ENCODE results near the gene DCAF11. TPM values are rescaled to one million over a fixed set of nuclear protein-coding genes. Genes with fewer than 3 reads are reported as not detected.

DCAF11 gene
- total RNA-seq, 2 donors from 2014 or later = 54.1 to 69.8 TPM

DNA sequence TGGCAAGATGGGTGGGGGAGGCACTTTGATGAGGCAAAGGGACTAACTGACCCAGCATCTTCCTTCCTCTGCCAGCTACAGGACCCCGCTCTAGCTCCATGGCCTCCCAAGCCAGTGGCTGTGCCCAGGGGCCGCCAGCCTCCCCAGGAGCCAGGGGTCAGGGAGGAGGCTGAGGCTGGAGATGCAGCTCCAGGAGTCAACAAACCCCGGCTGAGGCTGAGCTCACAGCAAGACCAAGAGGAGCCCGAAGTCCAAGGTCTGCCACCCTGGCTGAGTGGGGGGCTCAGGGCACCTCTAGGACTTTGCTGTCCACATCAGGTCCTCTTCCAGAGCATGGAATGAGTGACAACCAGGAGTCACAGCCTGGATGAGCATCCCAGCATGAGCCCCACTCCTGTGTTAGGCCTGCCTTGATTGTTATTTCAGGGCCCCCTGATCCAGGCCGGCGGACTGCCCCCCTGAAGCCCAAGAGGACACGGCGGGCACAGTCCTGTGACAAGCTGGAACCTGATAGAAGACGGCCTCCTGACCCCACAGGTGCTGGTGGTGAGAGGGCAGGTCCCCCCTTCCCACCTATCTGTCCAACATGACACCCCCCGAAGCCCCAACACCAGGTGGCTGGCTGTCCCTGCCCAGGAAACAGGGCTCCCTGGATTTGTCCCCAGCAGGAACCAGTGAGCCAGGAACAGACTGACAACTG, 45.7 kb upstream of the DCAF11 start:
- H3K9me3 ChIP-seq = no peaks in the 10 kb centered on the region
- DNase-seq (ENCODE audit: low spot score) = no peak
- no peak overlapping the region for H3K27ac ChIP-seq
- H3K36me3 ChIP-seq = no peaks in the 10 kb centered on the region
- TF ChIP-seq, protein P1, sequence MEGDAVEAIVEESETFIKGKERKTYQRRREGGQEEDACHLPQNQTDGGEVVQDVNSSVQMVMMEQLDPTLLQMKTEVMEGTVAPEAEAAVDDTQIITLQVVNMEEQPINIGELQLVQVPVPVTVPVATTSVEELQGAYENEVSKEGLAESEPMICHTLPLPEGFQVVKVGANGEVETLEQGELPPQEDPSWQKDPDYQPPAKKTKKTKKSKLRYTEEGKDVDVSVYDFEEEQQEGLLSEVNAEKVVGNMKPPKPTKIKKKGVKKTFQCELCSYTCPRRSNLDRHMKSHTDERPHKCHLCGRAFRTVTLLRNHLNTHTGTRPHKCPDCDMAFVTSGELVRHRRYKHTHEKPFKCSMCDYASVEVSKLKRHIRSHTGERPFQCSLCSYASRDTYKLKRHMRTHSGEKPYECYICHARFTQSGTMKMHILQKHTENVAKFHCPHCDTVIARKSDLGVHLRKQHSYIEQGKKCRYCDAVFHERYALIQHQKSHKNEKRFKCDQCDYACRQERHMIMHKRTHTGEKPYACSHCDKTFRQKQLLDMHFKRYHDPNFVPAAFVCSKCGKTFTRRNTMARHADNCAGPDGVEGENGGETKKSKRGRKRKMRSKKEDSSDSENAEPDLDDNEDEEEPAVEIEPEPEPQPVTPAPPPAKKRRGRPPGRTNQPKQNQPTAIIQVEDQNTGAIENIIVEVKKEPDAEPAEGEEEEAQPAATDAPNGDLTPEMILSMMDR (IDR thresholded peaks at IDR 0.05) = no peak
- H3K27me3 ChIP-seq = no peaks in the 10 kb centered on the region
- peaks cover 0 to 11% of the 10 kb centered on the region in 2 donors for H3K4me1 ChIP-seq
- H3K4me3 ChIP-seq = no peak overlapping the region

DNA sequence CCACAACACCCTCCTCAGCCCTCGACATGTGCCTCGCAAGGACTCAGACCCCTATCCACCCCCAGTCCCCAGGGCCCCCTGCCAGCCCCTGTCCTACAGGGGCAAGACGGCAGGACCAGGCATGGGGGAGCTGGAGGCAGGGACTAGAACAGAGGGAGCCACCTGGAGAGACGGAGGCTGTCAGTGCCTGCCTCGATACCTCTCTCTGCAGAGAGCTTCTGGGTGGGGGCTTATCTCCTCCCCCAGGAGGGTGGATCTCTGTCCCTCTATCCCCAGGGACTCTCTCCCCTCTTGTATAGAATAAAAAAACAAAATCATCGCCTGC, 45.2 kb upstream of the DCAF11 start:
- Histone ChIP-seq H3K27me3 (no peaks in the 10 kb centered on the region), H3K27ac (no peak overlapping the region), H3K9me3 (no peaks in the 10 kb centered on the region), H3K4me1 (peaks cover 0 to 11% of the 10 kb centered on the region in 2 donors), H3K36me3 (no peaks in the 10 kb centered on the region), H3K4me3 (no peak overlapping the region)
- no peak for DNase-seq (ENCODE audit: low spot score)
- TF ChIP-seq, protein P1 (IDR thresholded peaks at IDR 0.05) = no peak

DNA sequence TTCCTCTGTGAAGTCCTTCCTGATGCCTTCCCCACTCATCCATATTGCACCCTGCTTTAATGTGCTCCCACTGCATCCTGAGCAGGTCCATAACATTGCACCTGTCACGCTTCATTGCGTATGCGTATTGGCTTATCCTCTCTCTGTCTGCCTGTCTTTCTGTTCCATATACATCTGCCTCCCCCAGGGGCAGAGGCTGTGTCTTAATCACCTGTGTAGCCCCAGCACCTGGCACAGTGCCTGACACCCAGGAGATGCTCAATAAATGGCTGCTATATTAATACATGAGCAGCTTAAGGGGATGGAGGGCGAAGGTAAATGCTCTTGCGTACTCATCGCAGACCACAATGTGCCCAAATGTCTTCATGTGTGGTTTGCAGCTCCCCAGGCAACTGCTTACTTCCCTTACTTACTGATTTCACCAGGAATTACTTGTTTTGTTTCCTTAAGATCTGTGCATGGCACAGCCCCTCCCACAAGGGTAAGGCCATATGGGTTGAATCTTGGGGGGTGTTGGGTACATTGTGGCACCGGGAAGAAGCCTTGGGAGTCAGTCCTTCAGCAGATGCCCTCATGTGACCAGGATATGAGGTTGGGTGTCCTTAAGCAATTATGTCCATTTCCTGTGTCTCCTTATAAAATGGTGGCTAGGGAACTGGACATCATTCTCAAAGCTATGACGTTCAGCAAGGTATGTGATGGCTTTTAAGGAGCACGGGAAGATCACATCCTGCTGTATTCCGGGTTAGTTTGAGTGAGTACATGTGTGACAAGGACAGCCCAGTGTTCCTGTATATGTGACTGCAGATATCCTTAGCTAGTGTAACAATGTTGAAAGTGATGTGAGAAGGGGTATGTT, 44.1 kb upstream of the DCAF11 start:
- Histone ChIP-seq H3K27me3 (no peaks in the 10 kb centered on the region), H3K27ac (no peak overlapping the region), H3K4me3 (no peak overlapping the region), H3K36me3 (no peaks in the 10 kb centered on the region), H3K9me3 (no peaks in the 10 kb centered on the region), H3K4me1 (peaks cover 0 to 11% of the 10 kb centered on the region in 2 donors)
- no peak for DNase-seq (ENCODE audit: low spot score)
- TF ChIP-seq, protein P1 (IDR thresholded peaks at IDR 0.05) = no peak

DNA sequence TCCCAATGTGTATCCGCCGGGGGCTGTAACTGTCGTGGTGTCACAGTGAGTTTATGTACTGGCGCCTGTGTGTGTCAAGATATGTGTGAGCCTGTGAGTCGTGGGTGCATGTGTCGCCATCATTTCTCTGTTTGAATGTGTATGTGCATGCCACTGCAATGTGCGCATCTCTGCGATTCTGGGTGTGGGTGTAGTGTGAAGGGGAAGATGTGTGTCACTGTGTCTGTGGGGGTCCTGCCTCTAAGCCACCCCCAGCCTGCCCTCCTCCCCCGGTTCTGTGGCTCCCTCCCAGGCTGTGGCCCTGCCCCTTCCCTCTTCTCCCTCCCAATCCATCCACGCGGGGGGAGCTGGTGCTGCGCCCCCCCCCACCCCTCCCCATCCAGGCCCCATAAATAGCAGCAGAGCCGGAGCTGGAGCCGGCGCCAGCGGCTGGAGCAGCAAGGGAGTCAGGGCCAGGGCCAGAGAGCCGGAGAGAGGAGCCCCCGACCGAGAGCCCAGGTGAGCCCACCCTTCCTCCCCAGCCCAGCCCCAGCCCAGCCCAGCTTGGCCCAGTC, 43.4 kb upstream of the DCAF11 start, which contains the start of gene CPNE6:
Gene CPNE6 (plus strand): TSS at position 419 of the 554 bp plus-strand sequence. CDS start 1,375 bp downstream, outside the sequence.
- Histone ChIP-seq H3K4me3 (no peak within 1 kb of the TSS), H3K36me3 (no peaks in the 10 kb centered on the region), H3K27me3 (no peaks in the 10 kb centered on the region), H3K27ac (no peak within 1 kb of the TSS), H3K4me1 (peaks cover 0 to 11% of the 10 kb centered on the region in 2 donors), H3K9me3 (no peaks in the 10 kb centered on the region)
- no peak for DNase-seq (ENCODE audit: low spot score)
- TF ChIP-seq, protein P1 (IDR thresholded peaks at IDR 0.05) = no peak

DNA sequence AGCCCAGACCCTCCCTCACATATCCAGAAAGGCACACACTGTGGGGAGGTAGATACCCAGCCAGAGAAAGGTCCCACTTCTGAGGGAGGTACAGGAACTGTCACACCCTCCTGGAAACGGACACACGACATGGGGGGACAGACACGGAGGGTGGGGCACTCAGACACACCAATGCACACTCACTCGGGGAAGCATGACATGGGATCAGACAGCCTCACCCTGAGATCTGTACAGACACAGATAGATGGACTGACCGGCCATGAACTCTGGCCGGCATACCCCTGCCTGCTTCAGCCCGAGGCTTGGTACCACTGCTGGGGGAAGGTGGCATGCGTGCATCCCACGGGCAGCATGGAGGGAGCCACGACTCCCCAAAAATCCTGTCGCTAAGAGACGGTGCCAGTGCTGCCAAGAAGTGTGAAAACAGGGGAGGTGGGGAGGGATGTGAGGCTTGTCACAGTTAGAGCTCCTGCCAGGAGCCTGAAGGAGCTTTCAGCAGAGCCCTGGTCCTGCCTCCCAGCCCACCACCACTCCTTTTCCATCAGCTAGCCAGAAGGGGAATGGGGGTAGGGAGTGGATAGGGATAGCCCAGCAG, 42.6 kb upstream of the DCAF11 start:
- Histone ChIP-seq H3K27me3 (no peaks in the 10 kb centered on the region), H3K4me1 (peaks cover 0 to 11% of the 10 kb centered on the region in 2 donors), H3K4me3 (no peak overlapping the region), H3K36me3 (no peaks in the 10 kb centered on the region), H3K9me3 (no peaks in the 10 kb centered on the region), H3K27ac (no peak overlapping the region)
- TF ChIP-seq, protein P1 (IDR thresholded peaks at IDR 0.05) = no peak
- no peak for DNase-seq (ENCODE audit: low spot score)
